Activated B cell treated with CpG ODN at 0.5 μM for 24 hours (primary cell): ENCODE measurements around the gene MATN1. TPM values are rescaled to one million over a fixed set of nuclear protein-coding genes. Genes with fewer than 3 reads are reported as not detected.

Experiments
- ATAC-seq: fragments of 200-7000 bp; cut with Tn5 transposase; one replicate; pipeline ENCODE4 v1.10.0; 2021; ENCODE audit warnings: low read depth, mild to moderate bottlenecking, moderate library complexity
- CTCF ChIA-PET: fragments of 350-600 bp; sonication (Branson Sonifier 250); formaldehyde crosslinking; loops from one replicate; lab custom pipeline; 2021; ENCODE audit warnings: antibody characterized with exemption; lab: Charles Lee
- POLR2A ChIA-PET: fragments of 350-600 bp; sonication (Branson Sonifier 250); formaldehyde crosslinking; loops from one replicate; lab custom pipeline; 2021; ENCODE audit warnings: antibody characterized with exemption; lab: Charles Lee
- DNase-seq: peaks from one replicate; pipeline ENCODE4 v3.0.0; 2022
- H3K27ac Mint-ChIP-seq: one replicate; pipeline ENCODE4 v1.8.0; 2020; ENCODE audit warnings: mixed read lengths
- H3K27me3 Mint-ChIP-seq: one replicate; pipeline ENCODE4 v1.8.0; 2021; ENCODE audit warnings: mixed read lengths
- H3K36me3 Mint-ChIP-seq: one replicate; pipeline ENCODE4 v1.8.0; 2021; ENCODE audit warnings: low read depth, mixed read lengths
- H3K4me1 Mint-ChIP-seq: one replicate; pipeline ENCODE4 v1.8.0; 2021; ENCODE audit warnings: mixed read lengths
- H3K4me3 Mint-ChIP-seq: one replicate; pipeline ENCODE4 v1.8.0; 2020; ENCODE audit warnings: mild to moderate bottlenecking, mixed read lengths
- H3K9me3 Mint-ChIP-seq: one replicate; pipeline ENCODE4 v1.8.0; 2020; ENCODE audit warnings: mixed read lengths
- CTCF ChIP-seq: fragments of 200-600 bp; IDR thresholded peaks from one replicate; pipeline ENCODE4 v1.8.0; 2022; ENCODE audit warnings: antibody characterized with exemption, mild to moderate bottlenecking
- intact Hi-C: fragments of 100-400 bp; cut with micrococcal nuclease; formaldehyde crosslinking; loops from one replicate; pipeline ENCODE4 v1.15.1; 2024
- total RNA-seq: library from RNA; stranded (reverse); gene quantifications from 2 replicates; pipeline ENCODE4 v1.2.3, GENCODE V29; 2022

MATN1 gene
- total RNA-seq, 1 donor from 2014 or later, result 0.93 TPM

- ChIA-PET POLR2A (interaction anchor here (0.6 to 17.2 kb wide), 4 partner anchors 8 to 66 kb away, joined by 3 to 662 read pairs (median 4); partner anchors contain the start of gene LAPTM5), CTCF (interaction anchor here (1.0 to 5.5 kb wide), 2 partner anchors 54 to 57 kb away, joined by 3 to 48 read pairs; no protein-coding TSS in a partner anchor)
- no peak for DNase-seq
- Mint-ChIP-seq H3K4me1 (peaks cover 60% of the 10 kb centered on the region), H3K27me3 (no peaks in the 10 kb centered on the region), H3K36me3 (peaks cover 58% of the 10 kb centered on the region), H3K9me3 (no peaks in the 10 kb centered on the region), H3K27ac (peak overlapping the region; percentile 5), H3K4me3 (no peak overlapping the region)
- no peak for TF ChIP-seq CTCF
- no peak for ATAC-seq
- intact Hi-C loops, result loop anchor here (10.0 kb wide), 1 partner anchor 821 kb away; no protein-coding TSS in a partner anchor
These were observed 790 bp upstream of the MATN1 start for GRCh38 chr1:30724175-30724574.

DNA sequence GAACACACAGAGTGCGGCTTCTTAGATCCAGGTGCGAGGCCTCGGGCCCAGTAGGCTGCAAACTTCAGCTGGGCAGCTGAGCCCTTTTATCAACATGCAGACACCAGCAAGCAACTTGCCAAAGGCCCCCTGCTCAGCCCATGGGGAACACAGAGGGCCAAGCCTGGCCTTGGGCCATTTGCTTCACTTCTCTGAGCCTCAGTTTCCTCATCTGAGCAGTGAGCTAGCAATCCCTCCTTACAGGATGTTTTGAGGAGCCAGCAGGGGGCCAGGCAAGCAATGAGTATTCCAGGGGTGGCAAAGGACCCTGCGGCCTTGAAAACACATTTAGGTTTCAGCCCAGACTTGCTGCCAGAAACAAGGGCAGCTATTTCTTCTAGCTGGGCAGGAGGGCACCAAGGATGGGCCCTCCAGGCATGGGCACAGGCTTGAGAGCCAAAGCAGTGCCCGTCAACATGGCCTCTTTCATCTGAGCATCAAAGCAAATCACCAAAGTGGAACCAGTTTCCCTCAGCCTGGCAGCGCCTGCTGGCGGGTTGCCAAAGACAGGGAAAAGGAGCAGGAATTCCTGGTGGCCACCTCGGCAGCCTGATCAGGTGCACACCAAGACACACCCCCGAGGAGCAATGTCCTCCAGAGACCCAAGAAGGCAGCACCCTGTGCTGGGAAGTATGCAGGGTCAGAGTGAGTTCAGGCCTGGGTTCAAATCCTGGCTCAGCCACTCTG, 1.4 kb downstream of the MATN1 start:
- no peak for DNase-seq
- no peak for ATAC-seq
- H3K27ac Mint-ChIP-seq, result peak overlapping the region; percentile 7
- no peaks in the 10 kb centered on the region for H3K27me3 Mint-ChIP-seq
- CTCF ChIA-PET, result interaction anchor here (0.6 to 5.6 kb wide), 5 partner anchors 29 to 207 kb away, joined by 3 to 232 read pairs (median 4); no protein-coding TSS in a partner anchor
- TF ChIP-seq CTCF, result no peak
- no peak overlapping the region for H3K4me3 Mint-ChIP-seq
- intact Hi-C loops, result loop anchor here (10.0 kb wide), 1 partner anchor 823 kb away; no protein-coding TSS in a partner anchor
- peaks cover 46% of the 10 kb centered on the region for H3K36me3 Mint-ChIP-seq
- POLR2A ChIA-PET, result interaction anchor here (0.5 to 5.1 kb wide), 7 partner anchors 8 to 183 kb away, joined by 3 to 182 read pairs (median 53); partner anchors contain the start of gene LAPTM5
- H3K4me1 Mint-ChIP-seq, result peaks cover 47% of the 10 kb centered on the region
- no peaks in the 10 kb centered on the region for H3K9me3 Mint-ChIP-seq

- Mint-ChIP-seq H3K9me3 (no peaks in the 10 kb centered on the region), H3K4me1 (peaks cover 47% of the 10 kb centered on the region), H3K4me3 (peak overlapping the region; percentile 24), H3K27me3 (no peaks in the 10 kb centered on the region), H3K36me3 (peaks cover 44% of the 10 kb centered on the region), H3K27ac (no peak overlapping the region)
- DNase-seq (no peak), ATAC-seq (no peak)
- intact Hi-C loops, result loop anchor here (10.0 kb wide), 1 partner anchor 823 kb away; no protein-coding TSS in a partner anchor
- no peak for TF ChIP-seq CTCF
- ChIA-PET POLR2A (interaction anchor here (1.5 to 5.1 kb wide), 6 partner anchors 9 to 58 kb away, joined by 3 to 182 read pairs (median 72); partner anchors contain the start of gene LAPTM5), CTCF (interaction anchor here (0.8 to 5.6 kb wide), 11 partner anchors 8 to 190 kb away, joined by 3 to 232 read pairs (median 26); partner anchors contain the start of genes LAPTM5 and SDC3)
These were observed 2.0 kb downstream of the MATN1 start for GRCh38 chr1:30721341-30721793.

DNA sequence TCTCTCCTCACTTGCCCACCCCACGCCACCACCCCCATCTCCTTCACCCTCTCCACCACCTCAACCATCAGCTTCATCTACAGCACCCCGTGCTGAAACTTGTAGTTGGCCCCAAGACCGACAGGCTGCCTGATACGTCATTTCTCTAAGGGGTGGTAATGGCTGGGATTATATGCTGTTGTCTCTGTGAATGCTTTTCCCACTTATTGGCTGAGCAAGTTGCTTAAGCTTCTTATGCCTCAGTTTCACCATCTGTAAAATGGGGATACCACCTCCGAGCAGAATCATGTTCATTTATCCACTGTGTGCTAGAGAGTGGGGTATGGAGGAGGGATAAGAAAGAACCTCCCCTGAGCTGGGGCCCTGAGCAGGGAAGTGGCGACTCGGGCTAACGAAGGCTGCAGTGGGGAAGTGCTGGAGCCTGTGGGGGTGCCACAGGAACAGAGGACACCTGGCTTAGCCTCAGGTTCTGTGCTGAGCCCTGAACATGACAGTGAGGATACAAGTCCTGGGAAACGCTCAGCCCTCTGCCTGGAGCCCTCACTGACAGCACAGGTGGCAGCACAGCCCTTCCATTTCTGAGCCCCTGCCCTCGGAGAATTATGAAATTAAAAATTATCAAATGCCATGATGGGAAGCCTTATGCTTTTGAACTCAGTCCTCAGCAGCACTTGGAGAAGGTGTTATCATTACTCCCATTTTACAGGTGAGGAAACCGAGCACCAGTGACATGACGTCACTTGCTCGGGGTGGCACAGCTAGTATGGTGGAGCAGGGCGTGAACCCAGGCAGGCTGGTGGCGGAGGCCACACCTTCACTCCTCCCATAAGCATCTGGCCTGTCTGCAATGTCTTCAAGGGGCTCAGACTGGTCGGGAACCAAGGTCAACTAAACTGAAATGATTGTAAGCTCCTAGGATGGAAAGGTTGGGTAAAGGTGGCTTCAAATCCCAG, 2.8 kb downstream of the MATN1 start:
- no peak for DNase-seq
- ATAC-seq, result no peak
- Mint-ChIP-seq H3K27ac (peak overlapping the region; percentile 26), H3K4me3 (peak overlapping the region; percentile 44), H3K9me3 (no peaks in the 10 kb centered on the region), H3K36me3 (peaks cover 36% of the 10 kb centered on the region), H3K27me3 (no peaks in the 10 kb centered on the region), H3K4me1 (peaks cover 47% of the 10 kb centered on the region)
- CTCF ChIA-PET, result interaction anchor here (0.6 to 5.6 kb wide), 16 partner anchors 8 to 205 kb away, joined by 3 to 232 read pairs (median 16); partner anchors contain the start of genes LAPTM5 and SDC3
- no peak for TF ChIP-seq CTCF
- POLR2A ChIA-PET, result interaction anchor here (0.7 to 5.1 kb wide), 13 partner anchors 9 to 190 kb away, joined by 3 to 182 read pairs (median 9); partner anchors contain the start of gene LAPTM5
- intact Hi-C loops, result loop anchor here (10.0 kb wide), 1 partner anchor 824 kb away; no protein-coding TSS in a partner anchor
